Measurements from ENCODE around the gene IFT81. TPM values are rescaled to one million over a fixed set of nuclear protein-coding genes. Genes with fewer than 3 reads are reported as not detected.

The IFT81 gene
- total and polyA plus RNA-seq, 2 experiments from 2014 or later = 12.6 to 13.7 TPM

DNA sequence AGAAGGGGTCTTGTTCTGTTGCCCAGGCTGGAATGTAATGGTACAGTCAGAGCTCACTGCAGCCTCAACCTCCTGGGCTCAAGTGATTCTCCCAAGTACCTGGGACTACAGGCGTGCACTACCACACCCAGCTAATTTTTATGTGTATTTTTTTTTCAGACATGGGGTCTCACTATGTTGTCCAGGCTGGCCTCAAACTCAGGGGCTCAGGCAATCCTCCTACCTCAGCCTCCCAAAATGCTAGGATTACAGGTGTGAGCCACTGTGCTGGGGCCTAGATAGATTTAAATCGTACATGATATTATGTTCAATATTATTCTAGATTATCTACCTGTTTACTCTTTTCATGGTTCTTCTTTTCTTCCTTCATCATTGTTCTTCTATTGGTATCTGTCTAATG, 61.5 kb downstream of the IFT81 start:
- H3K36me3 ChIP-seq (replicated peaks; ENCODE audit: insufficient read depth, low read depth) = no peaks in the 10 kb centered on the region
- H3K9me2 ChIP-seq (replicated peaks; ENCODE audit: insufficient read depth) = no peaks in the 10 kb centered on the region
- no peak overlapping the region for H3K4me2 ChIP-seq
- no peak overlapping the region for H3K27ac ChIP-seq
- no peak overlapping the region for H3K4me3 ChIP-seq
- H3K4me1 ChIP-seq (ENCODE audit: insufficient read depth) = no peaks in the 10 kb centered on the region
- H3K79me2 ChIP-seq = no peaks in the 10 kb centered on the region
- no peak overlapping the region for H2AFZ ChIP-seq
- no peaks in the 10 kb centered on the region for H4K20me1 ChIP-seq (ENCODE audit: insufficient read depth, poor library complexity, severe bottlenecking)
- no peaks in the 10 kb centered on the region for H3K27me3 ChIP-seq
- TF ChIP-seq, protein P1, sequence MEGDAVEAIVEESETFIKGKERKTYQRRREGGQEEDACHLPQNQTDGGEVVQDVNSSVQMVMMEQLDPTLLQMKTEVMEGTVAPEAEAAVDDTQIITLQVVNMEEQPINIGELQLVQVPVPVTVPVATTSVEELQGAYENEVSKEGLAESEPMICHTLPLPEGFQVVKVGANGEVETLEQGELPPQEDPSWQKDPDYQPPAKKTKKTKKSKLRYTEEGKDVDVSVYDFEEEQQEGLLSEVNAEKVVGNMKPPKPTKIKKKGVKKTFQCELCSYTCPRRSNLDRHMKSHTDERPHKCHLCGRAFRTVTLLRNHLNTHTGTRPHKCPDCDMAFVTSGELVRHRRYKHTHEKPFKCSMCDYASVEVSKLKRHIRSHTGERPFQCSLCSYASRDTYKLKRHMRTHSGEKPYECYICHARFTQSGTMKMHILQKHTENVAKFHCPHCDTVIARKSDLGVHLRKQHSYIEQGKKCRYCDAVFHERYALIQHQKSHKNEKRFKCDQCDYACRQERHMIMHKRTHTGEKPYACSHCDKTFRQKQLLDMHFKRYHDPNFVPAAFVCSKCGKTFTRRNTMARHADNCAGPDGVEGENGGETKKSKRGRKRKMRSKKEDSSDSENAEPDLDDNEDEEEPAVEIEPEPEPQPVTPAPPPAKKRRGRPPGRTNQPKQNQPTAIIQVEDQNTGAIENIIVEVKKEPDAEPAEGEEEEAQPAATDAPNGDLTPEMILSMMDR (IDR thresholded peaks at IDR 0.05; ENCODE audit: poor library complexity) = no peak
- TF ChIP-seq EZH2 (IDR thresholded peaks at IDR 0.05; ENCODE audit: borderline replicate concordance) = no peak
- TF ChIP-seq EZH2phosphoT487 (IDR thresholded peaks at IDR 0.05; ENCODE audit: low read depth, severe bottlenecking, unreplicated experiment) = no peak
- DNase-seq (ENCODE audit: low spot score) = no peak
- peaks cover 7% of the 10 kb centered on the region for H3K9me3 ChIP-seq (ENCODE audit: low read depth)
- 98% methylated on average over 2 of the region's 2 CpGs for WGBS (ENCODE audit: low lambda C conversion rate, missing lambda C conversion rate)

- Histone ChIP-seq H2AFZ (no peak overlapping the region), H3K36me3 (replicated peaks; ENCODE audit: insufficient read depth, low read depth) (no peaks in the 10 kb centered on the region), H3K27ac (no peak overlapping the region), H4K20me1 (ENCODE audit: insufficient read depth, poor library complexity, severe bottlenecking) (no peaks in the 10 kb centered on the region), H3K9me2 (replicated peaks; ENCODE audit: insufficient read depth) (no peaks in the 10 kb centered on the region), H3K4me2 (no peak overlapping the region), H3K27me3 (no peaks in the 10 kb centered on the region), H3K9me3 (ENCODE audit: low read depth) (peaks cover 7% of the 10 kb centered on the region), H3K79me2 (no peaks in the 10 kb centered on the region), H3K4me1 (ENCODE audit: insufficient read depth) (no peaks in the 10 kb centered on the region), H3K4me3 (no peak overlapping the region)
- no peak for DNase-seq (ENCODE audit: low spot score)
- WGBS (ENCODE audit: low lambda C conversion rate, missing lambda C conversion rate) = 100% methylated on average over 1 of the region's 1 CpG
- no peak for TF ChIP-seq EZH2 (IDR thresholded peaks at IDR 0.05; ENCODE audit: borderline replicate concordance)
- TF ChIP-seq, protein P1 (IDR thresholded peaks at IDR 0.05; ENCODE audit: poor library complexity) = no peak
- TF ChIP-seq EZH2phosphoT487 (IDR thresholded peaks at IDR 0.05; ENCODE audit: low read depth, severe bottlenecking, unreplicated experiment) = no peak
These were observed 61.9 kb downstream of the IFT81 start for GRCh38 chr12:110186059-110186458.

- Histone ChIP-seq H3K79me2 (no peaks in the 10 kb centered on the region), H3K9me3 (ENCODE audit: low read depth) (no peaks in the 10 kb centered on the region), H3K9me2 (replicated peaks; ENCODE audit: insufficient read depth) (no peaks in the 10 kb centered on the region), H3K4me2 (no peak overlapping the region), H2AFZ (no peak overlapping the region), H3K36me3 (replicated peaks; ENCODE audit: insufficient read depth, low read depth) (no peaks in the 10 kb centered on the region), H4K20me1 (ENCODE audit: insufficient read depth, poor library complexity, severe bottlenecking) (no peaks in the 10 kb centered on the region), H3K4me3 (no peak overlapping the region), H3K27me3 (no peaks in the 10 kb centered on the region), H3K4me1 (ENCODE audit: insufficient read depth) (no peaks in the 10 kb centered on the region), H3K27ac (peak overlapping the region; percentile 12)
- TF ChIP-seq EZH2 (IDR thresholded peaks at IDR 0.05; ENCODE audit: borderline replicate concordance) = no peak
- TF ChIP-seq, protein P1 (IDR thresholded peaks at IDR 0.05; ENCODE audit: poor library complexity) = no peak
- DNase-seq (ENCODE audit: low spot score) = peak; percentile 21
- WGBS (ENCODE audit: low lambda C conversion rate, missing lambda C conversion rate) = 73% methylated on average over 1 of the region's 1 CpG
These were observed 69.0 kb downstream of the IFT81 start for GRCh38 chr12:110193196-110193595.

DNA sequence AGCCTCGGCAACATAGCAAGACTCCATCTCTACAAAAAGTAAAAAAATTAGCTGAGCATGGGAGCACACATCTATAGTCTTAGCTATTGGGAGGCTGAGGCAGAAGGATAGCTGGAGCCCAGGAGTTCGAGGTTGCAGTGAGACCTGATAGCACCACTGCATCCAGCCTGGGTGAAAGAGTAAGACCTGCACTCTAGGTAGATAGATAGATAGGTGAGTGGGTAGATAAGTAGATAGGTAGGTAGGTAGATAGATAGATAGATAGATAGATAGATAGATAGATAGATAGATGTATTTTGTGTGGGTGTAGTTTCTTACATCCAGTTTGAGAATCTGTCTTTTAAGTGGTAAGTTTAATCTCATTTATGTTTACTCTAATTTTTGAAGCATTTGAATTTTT, 72.8 kb downstream of the IFT81 start:
- Histone ChIP-seq H3K4me2 (no peak overlapping the region), H4K20me1 (ENCODE audit: insufficient read depth, poor library complexity, severe bottlenecking) (no peaks in the 10 kb centered on the region), H3K4me3 (no peak overlapping the region), H3K79me2 (no peaks in the 10 kb centered on the region), H3K27me3 (no peaks in the 10 kb centered on the region), H3K9me2 (replicated peaks; ENCODE audit: insufficient read depth) (no peaks in the 10 kb centered on the region), H3K27ac (no peak overlapping the region), H3K36me3 (replicated peaks; ENCODE audit: insufficient read depth, low read depth) (no peaks in the 10 kb centered on the region), H2AFZ (no peak overlapping the region), H3K9me3 (ENCODE audit: low read depth) (no peaks in the 10 kb centered on the region), H3K4me1 (ENCODE audit: insufficient read depth) (peaks cover 9% of the 10 kb centered on the region)
- DNase-seq (ENCODE audit: low spot score) = no peak
- 97% methylated on average over 2 of the region's 2 CpGs for WGBS (ENCODE audit: low lambda C conversion rate, missing lambda C conversion rate)
- no peak for TF ChIP-seq EZH2phosphoT487 (IDR thresholded peaks at IDR 0.05; ENCODE audit: low read depth, severe bottlenecking, unreplicated experiment)
